Common myeloid progenitor, CD34-positive (primary cell): ENCODE results near the gene MPZL1.
A peak's percentile ranks its signal among the peaks of the same experiment; 100 is the strongest.
"Not testable (repeated sequence)": the region's sequence is repeated elsewhere in the genome, so short reads cannot be mapped to it uniquely, and the experiment has no call there.

Experiments used
- CTCF ChIA-PET: fragments of 350-600 bp; sonication (Branson Sonifier 250); formaldehyde crosslinking; loops from one replicate; lab custom pipeline; 2021; ENCODE audit warnings: antibody characterized with exemption; lab: Charles Lee
- POLR2A ChIA-PET: fragments of 350-600 bp; sonication (Branson Sonifier 250); formaldehyde crosslinking; loops from one replicate; lab custom pipeline; 2021; ENCODE audit warnings: antibody characterized with exemption; lab: Charles Lee
- DNase-seq, 3 donors: peaks; one replicate each; pipeline versions ENCODE4 v3.0.0 to v3.0.0-alpha.2; 2013
- H3K27ac ChIP-seq, 2 experiments: 1 replicate in 1 of 2; 2 replicates in 1 of 2; pipeline ENCODE4 v1.7.0; 2013; ENCODE audit warnings: inconsistent platforms in 2 of 2, low read length in 2 of 2, mild to moderate bottlenecking in 2 of 2, low read depth in 1 of 2, moderate library complexity in 1 of 2; ENCODE audit not compliant: severe bottlenecking in 2 of 2, insufficient read depth in 1 of 2, poor library complexity in 1 of 2
- H3K27me3 ChIP-seq, 5 experiments: replicated peaks in 2 of 5; 1 replicate in 3 of 5; 2 replicates in 2 of 5; pipeline versions ENCODE4 v1.6.1 to v1.7.0; 2013; ENCODE audit warnings: low read length in 4 of 5, mild to moderate bottlenecking in 2 of 5, moderate library complexity in 2 of 5, inconsistent platforms in 1 of 5; ENCODE audit not compliant: insufficient read depth in 5 of 5, control insufficient read depth in 4 of 5
- H3K36me3 ChIP-seq, 4 experiments: 1 replicate in 2 of 4; 2 replicates in 2 of 4; pipeline versions ENCODE4 v1.6.1 to v1.7.0; 2013; ENCODE audit warnings: low read length in 3 of 4, control low read depth in 1 of 4, mild to moderate bottlenecking in 1 of 4; ENCODE audit not compliant: control insufficient read depth in 4 of 4, insufficient read depth in 4 of 4
- H3K4me1 ChIP-seq, 4 experiments: 1 replicate in 3 of 4; 2 replicates in 1 of 4; pipeline versions ENCODE4 v1.6.1 to v1.7.1; 2013; ENCODE audit warnings: low read length in 3 of 4, mild to moderate bottlenecking in 3 of 4, control low read depth in 1 of 4, inconsistent platforms in 1 of 4, moderate library complexity in 1 of 4; ENCODE audit not compliant: control insufficient read depth in 4 of 4, insufficient read depth in 4 of 4; ENCODE audit errors: control extremely low read depth in 1 of 4
- H3K4me3 ChIP-seq, 7 experiments: 1 replicate in 4 of 7; 2 replicates in 3 of 7; pipeline versions ENCODE4 v1.5.1 to v1.7.0; 2013; ENCODE audit warnings: mild to moderate bottlenecking in 7 of 7, low read length in 6 of 7, moderate library complexity in 6 of 7, inconsistent platforms in 2 of 7, low read depth in 2 of 7, control low read depth in 1 of 7; ENCODE audit not compliant: insufficient read depth in 4 of 7, control insufficient read depth in 1 of 7; ENCODE audit errors: extremely low read depth in 1 of 7
- H3K9me3 ChIP-seq, 5 experiments: 1 replicate in 4 of 5; 2 replicates in 1 of 5; pipeline versions ENCODE4 v1.6.1 to v1.7.1; 2013; ENCODE audit warnings: low read length in 4 of 5, mild to moderate bottlenecking in 2 of 5, inconsistent platforms in 1 of 5, low read depth in 1 of 5, moderate library complexity in 1 of 5; ENCODE audit not compliant: control insufficient read depth in 4 of 5, insufficient read depth in 2 of 5; ENCODE audit errors: control extremely low read depth in 1 of 5
- WGBS: methylation state at CpG from one replicate; pipeline ENCODE4 v1.1.5; 2013; ENCODE audit not compliant: insufficient coverage; 5-methylcytosine and 5-hydroxymethylcytosine counted together

The MPZL1 gene

DNA sequence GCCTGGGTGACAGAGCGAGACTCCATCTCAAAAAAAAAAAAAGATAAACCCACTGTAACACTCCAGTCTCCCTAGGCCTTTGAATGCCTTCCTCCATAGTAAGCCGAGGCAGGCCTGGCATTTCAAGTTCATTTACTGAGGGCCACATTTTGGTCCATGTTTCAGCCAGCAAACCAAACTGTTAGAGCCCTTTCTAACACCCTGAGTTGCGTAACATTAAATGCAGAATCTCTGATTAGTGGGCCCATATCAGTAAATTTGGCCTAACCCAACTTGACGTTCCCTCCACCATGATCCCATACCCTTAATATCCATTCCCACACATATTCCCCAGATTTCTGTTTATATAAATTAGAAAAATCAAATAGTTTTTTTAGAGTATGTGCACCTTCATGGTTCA, 12.4 kb downstream of the MPZL1 start:
- H3K4me3 ChIP-seq = no peak overlapping the region
- WGBS = 98% methylated on average over 3 of the region's 4 CpGs
- POLR2A ChIA-PET = no interaction called here
- CTCF ChIA-PET = interaction anchor here (0.6 to 1.3 kb wide), 2 partner anchors 9 to 139 kb away, joined by 3 read pairs; no protein-coding TSS in a partner anchor
- peaks cover 0 to 20% (median 10%) of the 10 kb centered on the region in 4 experiments for H3K36me3 ChIP-seq
- H3K4me1 ChIP-seq = peaks cover 0 to 2% (median 0%) of the 10 kb centered on the region in 4 experiments
- DNase-seq = no peak
- H3K27me3 ChIP-seq = no peaks in the 10 kb centered on the region
- no peak overlapping the region for H3K27ac ChIP-seq
- H3K9me3 ChIP-seq = peaks cover 0 to 22% (median 3%) of the 10 kb centered on the region in 5 experiments

- no peak overlapping the region for H3K4me3 ChIP-seq
- no peaks in the 10 kb centered on the region for H3K27me3 ChIP-seq
- H3K9me3 ChIP-seq = peaks cover 0 to 22% (median 3%) of the 10 kb centered on the region in 5 experiments
- H3K36me3 ChIP-seq = peaks cover 0 to 20% (median 10%) of the 10 kb centered on the region in 4 experiments
- no peak for DNase-seq
- POLR2A ChIA-PET = no interaction called here
- 100% methylated on average over 1 of the region's 1 CpG for WGBS
- H3K27ac ChIP-seq = no peak overlapping the region
- CTCF ChIA-PET = interaction anchor here (1.3 kb wide), 1 partner anchor 9 kb away, joined by 3 read pairs; no protein-coding TSS in a partner anchor
- H3K4me1 ChIP-seq = peaks cover 0 to 2% (median 0%) of the 10 kb centered on the region in 4 experiments
Measured at GRCh38 chr1:167734841-167735240, 13.1 kb downstream of the MPZL1 start.

DNA sequence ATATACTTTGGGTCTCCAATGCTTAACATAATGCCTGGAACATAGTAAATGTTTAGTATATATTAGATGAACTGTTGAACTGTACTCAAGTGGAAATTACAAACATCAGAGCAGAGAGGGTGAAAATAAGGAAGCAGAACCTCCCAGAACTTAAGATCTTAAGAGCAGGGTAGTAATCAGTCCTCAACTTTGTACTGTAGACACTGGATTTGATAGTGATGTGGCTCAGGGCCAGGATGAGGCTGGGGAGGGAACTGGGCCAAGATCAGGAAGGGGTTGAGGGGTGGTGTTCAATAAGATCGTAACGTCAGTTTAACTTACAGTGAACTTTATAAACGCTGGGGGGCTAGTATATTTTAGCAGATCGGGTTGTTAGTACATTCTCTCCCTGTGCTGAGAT, 15.4 kb downstream of the MPZL1 start:
- POLR2A ChIA-PET = no interaction called here
- Histone ChIP-seq H3K9me3 (peaks cover 0 to 22% (median 3%) of the 10 kb centered on the region in 5 experiments), H3K27me3 (no peaks in the 10 kb centered on the region), H3K36me3 (peaks cover 0 to 17% (median 6%) of the 10 kb centered on the region in 4 experiments), H3K4me1 (peaks cover 0 to 2% (median 0%) of the 10 kb centered on the region in 4 experiments), H3K27ac (no peak overlapping the region), H3K4me3 (no peak overlapping the region)
- peak in 1 of 3 donors; percentile 33 for DNase-seq
- WGBS = 92% methylated on average over 4 of the region's 4 CpGs
- CTCF ChIA-PET = interaction anchor here (1.8 kb wide), 1 partner anchor 16 kb away, joined by 5 read pairs; no protein-coding TSS in a partner anchor

DNA sequence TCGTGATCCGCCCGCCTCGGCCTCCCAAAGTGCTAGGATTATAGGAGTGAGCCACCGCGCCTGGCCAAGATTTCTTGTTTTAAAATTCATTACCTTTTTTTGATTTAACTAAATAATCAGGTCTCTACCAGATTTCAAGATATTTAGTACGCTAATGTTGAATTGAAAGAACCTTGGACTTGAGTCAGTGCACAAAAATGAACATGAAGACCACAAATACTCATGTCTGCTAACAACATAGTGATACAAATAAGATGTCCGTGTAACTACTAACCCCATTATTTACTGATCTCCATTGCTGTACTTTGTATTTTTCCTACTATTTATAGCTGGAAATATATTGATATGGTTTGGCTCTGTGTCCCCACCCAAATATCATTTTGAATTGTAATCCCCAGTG, 16.4 kb downstream of the MPZL1 start:
- peaks cover 0 to 21% (median 3%) of the 10 kb centered on the region in 5 experiments for H3K9me3 ChIP-seq
- H3K27ac ChIP-seq = no peak overlapping the region
- no peak overlapping the region for H3K4me3 ChIP-seq
- POLR2A ChIA-PET = no interaction called here
- no CpG with 5 or more reads among the region's 8 CpGs for WGBS
- no peaks in the 10 kb centered on the region for H3K27me3 ChIP-seq
- H3K36me3 ChIP-seq = peaks cover 0 to 14% (median 6%) of the 10 kb centered on the region in 4 experiments
- no peak for DNase-seq
- CTCF ChIA-PET = interaction anchor here (1.8 kb wide), 1 partner anchor 15 kb away, joined by 5 read pairs; no protein-coding TSS in a partner anchor
- H3K4me1 ChIP-seq = peaks cover 0 to 2% (median 0%) of the 10 kb centered on the region in 4 experiments

- Histone ChIP-seq H3K4me3 (no peak overlapping the region), H3K9me3 (peaks cover 0 to 11% (median 2%) of the 10 kb centered on the region in 5 experiments), H3K4me1 (peaks cover 0 to 2% (median 0%) of the 10 kb centered on the region in 4 experiments), H3K27me3 (no peaks in the 10 kb centered on the region), H3K36me3 (peaks cover 0 to 6% (median 3%) of the 10 kb centered on the region in 4 experiments), H3K27ac (no peak overlapping the region)
- CTCF ChIA-PET = interaction anchor here (0.9 to 1.3 kb wide), 4 partner anchors 10 to 49 kb away, joined by 3 to 4 read pairs (median 4); no protein-coding TSS in a partner anchor
- POLR2A ChIA-PET = interaction anchor here (0.8 kb wide), 1 partner anchor 11 kb away, joined by 3 read pairs; no protein-coding TSS in a partner anchor
- WGBS = 95% methylated on average over 3 of the region's 3 CpGs
- no peak for DNase-seq
Measured at GRCh38 chr1:167739752-167740151, 18.0 kb downstream of the MPZL1 start.

GRCh38 chr1:167741103-167741502, 19.3 kb downstream of the MPZL1 start:
- 100% methylated on average over 2 of the region's 7 CpGs for WGBS
- H3K27ac ChIP-seq, H3K4me1 ChIP-seq, H3K27me3 ChIP-seq, H3K9me3 ChIP-seq, DNase-seq, H3K36me3 ChIP-seq, CTCF ChIA-PET, H3K4me3 ChIP-seq: not testable (repeated sequence)
- POLR2A ChIA-PET = interaction anchor here (0.7 kb wide), 2 partner anchors 13 to 496 kb away, joined by 3 to 4 read pairs; no protein-coding TSS in a partner anchor

DNA sequence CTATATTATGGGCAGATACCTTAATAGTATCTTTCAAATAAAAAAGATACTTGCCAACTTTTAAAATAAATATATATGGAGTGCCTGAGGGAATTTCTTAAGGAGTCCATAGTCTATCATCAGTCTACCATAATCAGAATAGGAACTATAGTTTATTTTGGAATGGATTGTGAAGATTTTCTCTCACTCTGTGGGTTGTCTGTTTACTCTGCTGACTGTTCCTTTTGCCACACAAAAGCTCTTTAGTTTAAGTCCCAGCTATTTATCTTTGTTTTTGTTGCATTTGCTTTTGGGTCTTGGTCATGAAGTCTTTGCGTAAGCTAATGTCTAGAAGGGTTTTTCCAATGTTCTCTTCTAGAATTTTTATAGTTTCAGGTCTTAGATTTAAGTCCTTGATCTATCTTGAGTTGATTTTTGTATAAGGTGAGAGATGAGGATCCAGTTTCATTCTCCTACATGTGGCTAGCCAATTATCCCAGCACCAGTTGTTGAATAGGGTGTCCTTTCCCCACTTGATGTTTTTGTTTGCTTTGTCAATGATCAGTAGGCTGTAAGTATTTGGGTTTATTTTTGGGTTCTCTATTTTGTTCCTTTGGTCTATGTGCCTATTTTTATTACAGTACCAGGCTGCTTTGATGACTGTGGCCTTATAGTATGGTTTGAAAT, 20.7 kb downstream of the MPZL1 start:
- H3K4me3 ChIP-seq, H3K4me1 ChIP-seq, POLR2A ChIA-PET, DNase-seq, H3K27me3 ChIP-seq, H3K36me3 ChIP-seq, CTCF ChIA-PET, H3K27ac ChIP-seq, H3K9me3 ChIP-seq: not testable (repeated sequence)
- no CpG with 5 or more reads among the region's 1 CpG for WGBS
